GM23338 (cell line): Measurements from ENCODE around the gene DOK1. TPM values are rescaled to one million over a fixed set of nuclear protein-coding genes. Genes with fewer than 3 reads are reported as not detected.

Experiments
- ATAC-seq: fragments of 200-7000 bp; cut with Tn5 transposase; 3 replicates; pipeline ENCODE4 v1.9.1; 2020
- DNase-seq: peaks from one replicate; pipeline ENCODE4 v3.0.0-alpha.2; 2015; ENCODE audit warnings: low spot score
- H2AFZ ChIP-seq: fragments of 200-600 bp; sonication (generic); 2 replicates; pipeline ENCODE4 v1.8.0; 2016; ENCODE audit warnings: antibody characterized with exemption, mild to moderate bottlenecking, moderate library complexity
- H3F3A ChIP-seq: fragments of 200-600 bp; sonication (generic); replicated peaks from 2 replicates; pipeline ENCODE4 v1.8.0; 2017; ENCODE audit warnings: antibody characterized with exemption, mixed run types, low read depth
- H3K27ac ChIP-seq: fragments of 200-600 bp; sonication (generic); 2 replicates; pipeline ENCODE4 v1.6.1; 2016; ENCODE audit warnings: low read depth
- H3K27me3 ChIP-seq: fragments of 200-600 bp; sonication (generic); 2 replicates; pipeline ENCODE4 v1.8.0; 2016; ENCODE audit warnings: mild to moderate bottlenecking, mixed run types, moderate library complexity; ENCODE audit not compliant: insufficient read depth
- H3K36me3 ChIP-seq: fragments of 200-600 bp; sonication (generic); 2 replicates; pipeline ENCODE4 v1.8.0; 2016; ENCODE audit warnings: mild to moderate bottlenecking; ENCODE audit not compliant: insufficient read depth
- H3K4me1 ChIP-seq: fragments of 200-600 bp; sonication (generic); 2 replicates; pipeline ENCODE4 v1.8.0; 2016; ENCODE audit warnings: mild to moderate bottlenecking, moderate library complexity; ENCODE audit not compliant: insufficient read depth
- H3K4me2 ChIP-seq: fragments of 200-600 bp; sonication (generic); 2 replicates; pipeline ENCODE4 v1.7.1; 2017; ENCODE audit warnings: mixed run types
- H3K4me3 ChIP-seq: fragments of 200-600 bp; sonication (generic); 2 replicates; pipeline ENCODE4 v1.6.1; 2016; ENCODE audit warnings: mixed run types
- H3K79me2 ChIP-seq: fragments of 200-600 bp; sonication (generic); replicated peaks from 2 replicates; pipeline ENCODE4 v1.8.0; 2017; ENCODE audit warnings: mild to moderate bottlenecking; ENCODE audit not compliant: insufficient read depth
- H3K9me2 ChIP-seq: fragments of 200-600 bp; sonication (generic); 2 replicates; pipeline ENCODE4 v1.8.0; 2017; ENCODE audit not compliant: insufficient read depth
- H4K20me1 ChIP-seq: fragments of 200-600 bp; sonication (generic); replicated peaks from 2 replicates; pipeline ENCODE4 v1.8.0; 2017; ENCODE audit warnings: mild to moderate bottlenecking; ENCODE audit not compliant: insufficient read depth
- H3K27ac Mint-ChIP-seq: 2 replicates; pipeline ENCODE4 v1.8.0; 2020; ENCODE audit warnings: inconsistent platforms, mild to moderate bottlenecking, moderate library complexity, mixed read lengths
- H3K27me3 Mint-ChIP-seq: 3 replicates; pipeline ENCODE4 v1.8.0; 2022; ENCODE audit warnings: low read depth, mild to moderate bottlenecking, moderate library complexity, mixed read lengths, inconsistent platforms; ENCODE audit not compliant: insufficient read depth, poor library complexity
- H3K36me3 Mint-ChIP-seq: 3 replicates; pipeline ENCODE4 v1.8.0; 2021; ENCODE audit warnings: low read depth, mild to moderate bottlenecking, inconsistent platforms, moderate library complexity, mixed read lengths
- H3K4me1 Mint-ChIP-seq: 3 replicates; pipeline ENCODE4 v1.8.0; 2020; ENCODE audit warnings: mild to moderate bottlenecking, inconsistent platforms, mixed read lengths
- H3K4me3 Mint-ChIP-seq: 3 replicates; pipeline ENCODE4 v1.8.0; 2021; ENCODE audit warnings: moderate library complexity, mild to moderate bottlenecking, inconsistent platforms, mixed read lengths
- H3K9me3 Mint-ChIP-seq: 3 replicates; pipeline ENCODE4 v1.8.0; 2020; ENCODE audit warnings: moderate library complexity, mild to moderate bottlenecking, inconsistent platforms, mixed read lengths
- CREB1 ChIP-seq: fragments of 250-450 bp; sonication (Bioruptor Pico); IDR thresholded peaks from 2 replicates; pipeline ENCODE4 v1.5.0; 2020; ENCODE audit warnings: low read depth, mild to moderate bottlenecking, moderate library complexity
- ETS1 ChIP-seq: IDR thresholded peaks from 2 replicates; pipeline ENCODE4 v1.6.1; 2016; ENCODE audit warnings: antibody characterized with exemption
- EZH2 ChIP-seq: fragments of 200-600 bp; sonication (generic); IDR thresholded peaks from one replicate; pipeline ENCODE4 v1.8.0; 2017; ENCODE audit warnings: antibody characterized with exemption, mild to moderate bottlenecking, low read depth; ENCODE audit not compliant: unreplicated experiment
- EZH2phosphoT487 ChIP-seq: fragments of 200-600 bp; sonication (generic); IDR thresholded peaks from one replicate; pipeline ENCODE4 v1.8.1; 2018; ENCODE audit warnings: antibody characterized with exemption; ENCODE audit not compliant: unreplicated experiment
- JUNB ChIP-seq: IDR thresholded peaks from one replicate; pipeline ENCODE4 v1.6.1; 2016; ENCODE audit warnings: antibody characterized with exemption; ENCODE audit not compliant: unreplicated experiment
- NANOG ChIP-seq: IDR thresholded peaks from 2 replicates; pipeline ENCODE4 v1.6.1; 2016; ENCODE audit warnings: antibody characterized with exemption, borderline replicate concordance
- POLR2AphosphoS5 ChIP-seq: IDR thresholded peaks from 2 replicates; pipeline ENCODE4 v1.6.1; 2016; ENCODE audit warnings: antibody characterized with exemption, low read depth
- STAT1 ChIP-seq: IDR thresholded peaks from one replicate; pipeline ENCODE4 v1.6.1; 2016; ENCODE audit warnings: antibody characterized with exemption; ENCODE audit not compliant: unreplicated experiment
- ZNF114 ChIP-seq: fragments of 250-450 bp; sonication (Bioruptor Pico); IDR thresholded peaks from 2 replicates; pipeline ENCODE4 v1.5.0; 2020; ENCODE audit warnings: mild to moderate bottlenecking, moderate library complexity
- ZNF331 ChIP-seq: fragments of 250-450 bp; sonication (Bioruptor Pico); IDR thresholded peaks from 2 replicates; pipeline ENCODE4 v1.5.0; 2020; ENCODE audit warnings: low read depth, mild to moderate bottlenecking, moderate library complexity
- polyA plus RNA-seq: library from polyadenylated mRNA; unstranded; fragments of >200 nt; fragmentation: Nextera tagmentation; extraction: Ambion mirVana; gene quantifications from 2 replicates; pipeline ENCODE4 v1.2.1, GENCODE V29; 2016
- total RNA-seq: library from RNA; depleted of rRNA; stranded (reverse); fragments of >200 nt; shearing (Covaris generic); gene quantifications from 2 replicates; pipeline ENCODE4 v1.2.3, GENCODE V29; 2014
- TF ChIP-seq, protein P1 (sequence below): fragments of 250-450 bp; sonication (Bioruptor Pico); IDR thresholded peaks from 2 replicates; pipeline ENCODE4 v1.5.0; 2020; ENCODE audit warnings: mild to moderate bottlenecking, moderate library complexity
- TF ChIP-seq, protein P2 (sequence below): IDR thresholded peaks from one replicate; pipeline ENCODE4 v1.6.1; 2018; ENCODE audit warnings: antibody characterized with exemption; ENCODE audit not compliant: unreplicated experiment
- TF ChIP-seq, protein P3 (sequence below), 2 experiments: fragments of 200-600 bp in 1 of 2; sonication (generic) in 1 of 2; conservative IDR thresholded peaks; 2 replicates each; pipeline versions ENCODE4 v1.5.1 to v1.6.1; 2016 to 2017; ENCODE audit warnings: antibody characterized with exemption in 2 of 2, low read depth in 2 of 2, mild to moderate bottlenecking in 2 of 2, moderate library complexity in 1 of 2

DOK1 gene
- total and polyA plus RNA-seq, 2 experiments from 2014 or later, result 3.9 to 15.5 TPM

GRCh38 chr2:74566076-74566753 lies 11.7 kb downstream of the DOK1 start:
- Histone ChIP-seq H3K27ac (no peak overlapping the region), H2AFZ (no peak overlapping the region), H3K27me3 (peaks cover 8% of the 10 kb centered on the region; the same call in 1 of the 2 replicates), H4K20me1 (no peaks in the 10 kb centered on the region; the same call in 1 of the 2 replicates), H3K4me2 (no peak overlapping the region), H3K4me1 (no peaks in the 10 kb centered on the region), H3F3A (no peaks in the 10 kb centered on the region), H3K4me3 (no peak overlapping the region), H3K79me2 (no peaks in the 10 kb centered on the region), H3K9me2 (no peaks in the 10 kb centered on the region), H3K36me3 (no peaks in the 10 kb centered on the region)
- H3K27me3 Mint-ChIP-seq, result peaks cover 8% of the 10 kb centered on the region
- peaks cover 5% of the 10 kb centered on the region; the same call in 1 of the 3 replicates for H3K4me1 Mint-ChIP-seq
- no peak overlapping the region for H3K4me3 Mint-ChIP-seq
- TF ChIP-seq CREB1 (no peak), EZH2phosphoT487 (no peak), POLR2AphosphoS5 (no peak), ZNF114 (CRISPR knock-in tag) (no peak), ETS1 (no peak), JUNB (no peak), EZH2 (no peak), STAT1 (no peak), NANOG (no peak), ZNF331 (no peak)
- TF ChIP-seq, protein P1, sequence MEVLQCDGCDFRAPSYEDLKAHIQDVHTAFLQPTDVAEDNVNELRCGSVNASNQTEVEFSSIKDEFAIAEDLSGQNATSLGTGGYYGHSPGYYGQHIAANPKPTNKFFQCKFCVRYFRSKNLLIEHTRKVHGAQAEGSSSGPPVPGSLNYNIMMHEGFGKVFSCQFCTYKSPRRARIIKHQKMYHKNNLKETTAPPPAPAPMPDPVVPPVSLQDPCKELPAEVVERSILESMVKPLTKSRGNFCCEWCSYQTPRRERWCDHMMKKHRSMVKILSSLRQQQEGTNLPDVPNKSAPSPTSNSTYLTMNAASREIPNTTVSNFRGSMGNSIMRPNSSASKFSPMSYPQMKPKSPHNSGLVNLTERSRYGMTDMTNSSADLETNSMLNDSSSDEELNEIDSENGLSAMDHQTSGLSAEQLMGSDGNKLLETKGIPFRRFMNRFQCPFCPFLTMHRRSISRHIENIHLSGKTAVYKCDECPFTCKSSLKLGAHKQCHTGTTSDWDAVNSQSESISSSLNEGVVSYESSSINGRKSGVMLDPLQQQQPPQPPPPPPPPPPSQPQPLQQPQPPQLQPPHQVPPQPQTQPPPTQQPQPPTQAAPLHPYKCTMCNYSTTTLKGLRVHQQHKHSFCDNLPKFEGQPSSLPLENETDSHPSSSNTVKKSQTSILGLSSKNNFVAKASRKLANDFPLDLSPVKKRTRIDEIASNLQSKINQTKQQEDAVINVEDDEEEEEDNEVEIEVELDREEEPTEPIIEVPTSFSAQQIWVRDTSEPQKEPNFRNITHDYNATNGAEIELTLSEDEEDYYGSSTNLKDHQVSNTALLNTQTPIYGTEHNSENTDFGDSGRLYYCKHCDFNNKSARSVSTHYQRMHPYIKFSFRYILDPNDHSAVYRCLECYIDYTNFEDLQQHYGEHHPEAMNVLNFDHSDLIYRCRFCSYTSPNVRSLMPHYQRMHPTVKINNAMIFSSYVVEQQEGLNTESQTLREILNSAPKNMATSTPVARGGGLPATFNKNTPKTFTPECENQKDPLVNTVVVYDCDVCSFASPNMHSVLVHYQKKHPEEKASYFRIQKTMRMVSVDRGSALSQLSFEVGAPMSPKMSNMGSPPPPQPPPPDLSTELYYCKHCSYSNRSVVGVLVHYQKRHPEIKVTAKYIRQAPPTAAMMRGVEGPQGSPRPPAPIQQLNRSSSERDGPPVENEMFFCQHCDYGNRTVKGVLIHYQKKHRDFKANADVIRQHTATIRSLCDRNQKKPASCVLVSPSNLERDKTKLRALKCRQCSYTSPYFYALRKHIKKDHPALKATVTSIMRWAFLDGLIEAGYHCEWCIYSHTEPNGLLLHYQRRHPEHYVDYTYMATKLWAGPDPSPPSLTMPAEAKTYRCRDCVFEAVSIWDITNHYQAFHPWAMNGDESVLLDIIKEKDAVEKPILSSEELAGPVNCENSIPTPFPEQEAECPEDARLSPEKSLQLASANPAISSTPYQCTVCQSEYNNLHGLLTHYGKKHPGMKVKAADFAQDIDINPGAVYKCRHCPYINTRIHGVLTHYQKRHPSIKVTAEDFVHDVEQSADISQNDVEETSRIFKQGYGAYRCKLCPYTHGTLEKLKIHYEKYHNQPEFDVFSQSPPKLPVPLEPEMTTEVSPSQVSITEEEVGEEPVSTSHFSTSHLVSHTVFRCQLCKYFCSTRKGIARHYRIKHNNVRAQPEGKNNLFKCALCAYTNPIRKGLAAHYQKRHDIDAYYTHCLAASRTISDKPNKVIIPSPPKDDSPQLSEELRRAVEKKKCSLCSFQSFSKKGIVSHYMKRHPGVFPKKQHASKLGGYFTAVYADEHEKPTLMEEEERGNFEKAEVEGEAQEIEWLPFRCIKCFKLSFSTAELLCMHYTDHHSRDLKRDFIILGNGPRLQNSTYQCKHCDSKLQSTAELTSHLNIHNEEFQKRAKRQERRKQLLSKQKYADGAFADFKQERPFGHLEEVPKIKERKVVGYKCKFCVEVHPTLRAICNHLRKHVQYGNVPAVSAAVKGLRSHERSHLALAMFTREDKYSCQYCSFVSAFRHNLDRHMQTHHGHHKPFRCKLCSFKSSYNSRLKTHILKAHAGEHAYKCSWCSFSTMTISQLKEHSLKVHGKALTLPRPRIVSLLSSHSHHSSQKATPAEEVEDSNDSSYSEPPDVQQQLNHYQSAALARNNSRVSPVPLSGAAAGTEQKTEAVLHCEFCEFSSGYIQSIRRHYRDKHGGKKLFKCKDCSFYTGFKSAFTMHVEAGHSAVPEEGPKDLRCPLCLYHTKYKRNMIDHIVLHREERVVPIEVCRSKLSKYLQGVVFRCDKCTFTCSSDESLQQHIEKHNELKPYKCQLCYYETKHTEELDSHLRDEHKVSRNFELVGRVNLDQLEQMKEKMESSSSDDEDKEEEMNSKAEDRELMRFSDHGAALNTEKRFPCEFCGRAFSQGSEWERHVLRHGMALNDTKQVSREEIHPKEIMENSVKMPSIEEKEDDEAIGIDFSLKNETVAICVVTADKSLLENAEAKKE, result no peak
- TF ChIP-seq, protein P2, sequence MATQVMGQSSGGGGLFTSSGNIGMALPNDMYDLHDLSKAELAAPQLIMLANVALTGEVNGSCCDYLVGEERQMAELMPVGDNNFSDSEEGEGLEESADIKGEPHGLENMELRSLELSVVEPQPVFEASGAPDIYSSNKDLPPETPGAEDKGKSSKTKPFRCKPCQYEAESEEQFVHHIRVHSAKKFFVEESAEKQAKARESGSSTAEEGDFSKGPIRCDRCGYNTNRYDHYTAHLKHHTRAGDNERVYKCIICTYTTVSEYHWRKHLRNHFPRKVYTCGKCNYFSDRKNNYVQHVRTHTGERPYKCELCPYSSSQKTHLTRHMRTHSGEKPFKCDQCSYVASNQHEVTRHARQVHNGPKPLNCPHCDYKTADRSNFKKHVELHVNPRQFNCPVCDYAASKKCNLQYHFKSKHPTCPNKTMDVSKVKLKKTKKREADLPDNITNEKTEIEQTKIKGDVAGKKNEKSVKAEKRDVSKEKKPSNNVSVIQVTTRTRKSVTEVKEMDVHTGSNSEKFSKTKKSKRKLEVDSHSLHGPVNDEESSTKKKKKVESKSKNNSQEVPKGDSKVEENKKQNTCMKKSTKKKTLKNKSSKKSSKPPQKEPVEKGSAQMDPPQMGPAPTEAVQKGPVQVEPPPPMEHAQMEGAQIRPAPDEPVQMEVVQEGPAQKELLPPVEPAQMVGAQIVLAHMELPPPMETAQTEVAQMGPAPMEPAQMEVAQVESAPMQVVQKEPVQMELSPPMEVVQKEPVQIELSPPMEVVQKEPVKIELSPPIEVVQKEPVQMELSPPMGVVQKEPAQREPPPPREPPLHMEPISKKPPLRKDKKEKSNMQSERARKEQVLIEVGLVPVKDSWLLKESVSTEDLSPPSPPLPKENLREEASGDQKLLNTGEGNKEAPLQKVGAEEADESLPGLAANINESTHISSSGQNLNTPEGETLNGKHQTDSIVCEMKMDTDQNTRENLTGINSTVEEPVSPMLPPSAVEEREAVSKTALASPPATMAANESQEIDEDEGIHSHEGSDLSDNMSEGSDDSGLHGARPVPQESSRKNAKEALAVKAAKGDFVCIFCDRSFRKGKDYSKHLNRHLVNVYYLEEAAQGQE, result no peak
- TF ChIP-seq, protein P3, sequence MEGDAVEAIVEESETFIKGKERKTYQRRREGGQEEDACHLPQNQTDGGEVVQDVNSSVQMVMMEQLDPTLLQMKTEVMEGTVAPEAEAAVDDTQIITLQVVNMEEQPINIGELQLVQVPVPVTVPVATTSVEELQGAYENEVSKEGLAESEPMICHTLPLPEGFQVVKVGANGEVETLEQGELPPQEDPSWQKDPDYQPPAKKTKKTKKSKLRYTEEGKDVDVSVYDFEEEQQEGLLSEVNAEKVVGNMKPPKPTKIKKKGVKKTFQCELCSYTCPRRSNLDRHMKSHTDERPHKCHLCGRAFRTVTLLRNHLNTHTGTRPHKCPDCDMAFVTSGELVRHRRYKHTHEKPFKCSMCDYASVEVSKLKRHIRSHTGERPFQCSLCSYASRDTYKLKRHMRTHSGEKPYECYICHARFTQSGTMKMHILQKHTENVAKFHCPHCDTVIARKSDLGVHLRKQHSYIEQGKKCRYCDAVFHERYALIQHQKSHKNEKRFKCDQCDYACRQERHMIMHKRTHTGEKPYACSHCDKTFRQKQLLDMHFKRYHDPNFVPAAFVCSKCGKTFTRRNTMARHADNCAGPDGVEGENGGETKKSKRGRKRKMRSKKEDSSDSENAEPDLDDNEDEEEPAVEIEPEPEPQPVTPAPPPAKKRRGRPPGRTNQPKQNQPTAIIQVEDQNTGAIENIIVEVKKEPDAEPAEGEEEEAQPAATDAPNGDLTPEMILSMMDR (conservative IDR thresholded peaks at IDR 0.05; ENCODE audit: low read depth in 2 of 2), result no peak
- H3K27ac Mint-ChIP-seq, result no peak overlapping the region
- no peaks in the 10 kb centered on the region for H3K36me3 Mint-ChIP-seq
- H3K9me3 Mint-ChIP-seq, result no peaks in the 10 kb centered on the region
- ATAC-seq (no peak), DNase-seq (no peak)
